Spleen (tissue), 7 donors: ENCODE results near the gene CFAP251.

Experiments
- CTCF ChIP-seq, 11 experiments: fragments of 200-600 bp in 7 of 11; fragments of 450-650 bp in 4 of 11; sonication (generic) in 4 of 11; IDR thresholded peaks in 8 of 11; conservative IDR thresholded peaks in 3 of 11; 1 replicate in 7 of 11; 2 replicates in 4 of 11; pipeline versions ENCODE4 v1.4.0 to v1.8.0; 2016 to 2021; ENCODE audit warnings: antibody characterized with exemption in 11 of 11, inconsistent platforms in 4 of 11, mild to moderate bottlenecking in 1 of 11
- POLR2AphosphoS5 ChIP-seq, 3 donors: sonication (generic); formaldehyde crosslinking; IDR thresholded peaks; one replicate each; pipeline ENCODE4 v1.5.1; 2017; ENCODE audit warnings: antibody characterized with exemption in 3 of 3
- donor health status: DM: no; HTN: no; CAD: no; lungs with moderate emphysema.
- donor health status: DM: no; HTN: no; CAD: no.
- donor health status: DM: no; HTN: no; CAD: no.

GRCh38 chr12:122050706-122051105 is 132.3 kb downstream of the CFAP251 start:
- no peak for TF ChIP-seq CTCF (IDR thresholded peaks at IDR 0.05 in 8 of 11, conservative IDR thresholded peaks at IDR 0.05 in 3 of 11)
- TF ChIP-seq POLR2AphosphoS5 (IDR thresholded peaks at IDR 0.05) = no peak
